GM21717 (cell line): ENCODE measurements around the gene RABEP1.

Experiments
- ATAC-seq: cut with Tn5 transposase; IDR thresholded peaks from one replicate; pipeline ENCODE4 v1.9.1; 2021; ENCODE audit warnings: mild to moderate bottlenecking, moderate library complexity; ENCODE audit not compliant: unreplicated experiment

Gene RABEP1

GRCh38 chr17:5269241-5269960 lies 12.7 kb upstream of the RABEP1 start:
- no peak for ATAC-seq

GRCh38 chr17:5272322-5272721 lies 9.8 kb upstream of the RABEP1 start:
- no peak for ATAC-seq

DNA sequence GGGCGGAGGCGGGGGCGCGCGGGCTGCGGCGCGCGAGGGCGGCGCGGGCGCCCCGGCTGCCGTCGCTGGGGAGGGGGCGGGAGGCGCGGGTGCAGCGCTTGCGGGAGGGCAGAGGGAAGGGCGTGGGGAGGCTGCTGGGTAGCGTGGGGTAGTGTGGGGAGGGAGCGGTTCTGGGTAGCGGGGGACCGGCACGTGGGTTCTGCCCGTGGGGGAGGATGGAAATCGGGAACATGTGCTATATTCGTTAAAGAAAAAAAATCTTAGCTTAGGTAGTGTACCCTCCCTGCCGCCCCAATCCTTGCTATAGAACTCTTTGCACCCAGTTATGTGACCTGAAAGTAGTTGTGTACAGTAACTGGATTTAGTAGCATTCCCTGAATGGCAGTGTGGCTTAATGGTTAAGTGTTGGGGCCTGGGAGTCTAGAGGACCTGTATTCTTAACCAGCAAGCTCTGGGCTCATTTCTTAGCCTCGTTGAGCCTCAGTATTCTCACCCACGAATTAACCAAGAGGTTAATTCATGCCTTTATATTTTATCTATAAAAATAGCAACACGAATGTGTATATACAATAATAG lies 646 bp downstream of the RABEP1 start:
- ATAC-seq = no peak

DNA sequence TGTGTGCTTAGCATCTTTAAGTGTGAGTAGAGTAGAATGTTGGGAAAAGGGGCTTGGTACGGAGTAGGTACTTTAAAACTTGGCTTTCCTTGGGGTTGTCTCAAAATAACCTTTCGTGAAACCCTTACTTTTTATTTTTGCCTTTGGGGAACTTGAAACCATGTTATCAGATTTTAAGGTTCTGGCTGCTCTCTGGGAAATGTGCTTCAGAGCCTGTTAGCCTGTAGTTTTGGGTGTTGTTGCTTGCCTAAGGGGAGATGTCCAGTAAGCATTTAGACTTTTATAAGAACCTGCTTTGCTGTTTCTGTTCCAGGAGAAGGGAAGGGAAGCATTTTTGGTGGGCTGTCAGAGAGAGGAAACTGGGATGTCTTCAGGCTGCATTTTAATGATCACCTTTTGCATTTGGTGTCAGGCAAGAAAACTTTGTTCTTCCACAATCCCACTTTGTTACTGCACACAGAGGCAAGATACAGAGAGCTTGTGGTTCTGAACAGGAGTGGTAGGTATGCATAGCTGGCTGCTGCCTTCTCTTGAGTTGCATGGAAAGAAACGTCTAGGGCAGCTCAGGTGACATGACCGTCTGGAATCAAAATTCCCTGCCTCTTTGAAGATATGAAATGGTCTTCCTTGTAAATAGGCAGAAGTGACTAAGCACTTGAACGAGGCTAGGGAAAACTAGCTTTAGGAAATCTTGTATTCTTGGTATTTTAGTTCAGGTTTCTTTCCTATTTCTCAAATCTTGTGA lies 1.7 kb downstream of the RABEP1 start:
- no peak for ATAC-seq

- no peak for ATAC-seq
These were observed 2.6 kb downstream of the RABEP1 start for GRCh38 chr17:5284681-5285080.

DNA sequence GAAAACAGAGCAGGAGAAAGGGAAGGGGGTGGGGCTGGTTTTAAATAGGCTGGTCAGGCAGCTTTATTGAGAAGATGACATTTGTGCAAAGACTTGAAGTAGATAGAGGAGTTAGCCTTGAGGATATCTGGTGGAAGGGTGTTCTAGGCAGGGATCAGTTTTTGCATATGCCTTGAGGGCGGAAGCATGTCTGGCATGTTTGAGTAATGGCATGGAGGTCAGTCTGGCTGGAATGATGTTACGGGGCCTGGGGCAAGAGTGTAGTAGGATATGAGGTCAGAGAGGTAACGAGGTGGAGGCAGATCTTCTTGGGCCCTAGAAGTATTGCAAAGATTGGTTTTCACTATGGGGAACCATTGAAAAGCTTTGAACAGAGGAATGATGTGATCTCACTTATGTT lies 4.8 kb downstream of the RABEP1 start:
- no peak for ATAC-seq

- no peak for ATAC-seq
These were observed 9.7 kb downstream of the RABEP1 start for GRCh38 chr17:5291683-5292350.

GRCh38 chr17:5297245-5297644 lies 15.2 kb downstream of the RABEP1 start:
- ATAC-seq = no peak

DNA sequence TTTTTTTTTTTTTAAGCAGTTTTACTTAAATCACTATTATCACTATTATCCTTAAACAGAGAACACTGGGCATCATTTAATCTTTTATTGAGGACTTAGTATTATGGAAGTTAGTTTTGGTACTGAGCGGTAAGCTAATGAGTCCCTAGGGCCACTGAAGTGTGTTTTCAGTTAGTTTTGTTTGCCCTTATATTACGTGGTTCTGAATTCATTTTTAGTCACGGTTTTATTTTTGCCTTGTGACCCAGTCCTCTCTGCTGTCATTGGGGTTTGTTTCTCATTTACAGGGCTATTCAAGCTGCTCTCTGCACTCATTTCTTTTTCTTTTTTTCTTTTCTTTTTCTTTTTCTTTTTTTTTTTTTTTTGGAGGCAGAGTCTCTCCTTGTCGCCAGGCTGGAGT lies 17.3 kb downstream of the RABEP1 start:
- no peak for ATAC-seq

DNA sequence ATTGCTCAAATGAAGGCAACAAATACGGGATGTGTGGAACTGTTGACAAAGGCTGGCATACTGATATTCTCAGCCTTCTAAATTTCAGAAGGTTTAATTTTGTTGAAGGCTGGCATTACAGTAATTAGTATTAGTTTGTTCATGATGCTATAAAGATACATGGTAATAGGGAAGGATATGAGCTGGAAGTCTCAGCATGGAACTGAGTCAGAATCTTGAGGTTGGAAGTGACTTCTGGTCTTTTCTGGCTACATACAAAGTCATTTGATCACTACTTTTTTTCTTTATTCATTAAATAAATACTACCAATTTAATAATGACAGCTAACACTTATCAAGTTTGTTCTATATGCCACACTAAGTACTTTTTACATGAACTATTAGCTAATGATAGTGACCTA lies 22.6 kb downstream of the RABEP1 start:
- ATAC-seq = no peak

DNA sequence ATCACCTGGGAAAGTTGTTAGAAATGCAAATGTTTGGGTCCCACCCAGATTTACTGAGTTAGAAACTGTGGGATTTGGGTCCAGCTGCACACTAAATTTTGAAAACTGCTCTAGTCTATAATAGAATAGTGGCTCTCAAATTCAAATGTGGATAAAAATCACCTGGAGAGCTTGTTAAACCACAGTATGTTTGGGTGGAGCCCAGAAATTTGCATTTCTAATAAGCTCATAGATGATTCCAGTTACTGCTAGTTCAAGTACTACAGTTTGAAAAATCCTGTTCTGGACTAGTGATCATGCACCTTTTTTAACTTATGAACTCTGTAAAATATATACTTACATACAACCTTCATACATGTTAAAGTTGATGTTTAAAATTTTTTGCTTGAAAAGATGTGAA lies 27.8 kb downstream of the RABEP1 start:
- no peak for ATAC-seq

GRCh38 chr17:5325851-5326250 lies 43.8 kb downstream of the RABEP1 start:
- no peak for ATAC-seq

DNA sequence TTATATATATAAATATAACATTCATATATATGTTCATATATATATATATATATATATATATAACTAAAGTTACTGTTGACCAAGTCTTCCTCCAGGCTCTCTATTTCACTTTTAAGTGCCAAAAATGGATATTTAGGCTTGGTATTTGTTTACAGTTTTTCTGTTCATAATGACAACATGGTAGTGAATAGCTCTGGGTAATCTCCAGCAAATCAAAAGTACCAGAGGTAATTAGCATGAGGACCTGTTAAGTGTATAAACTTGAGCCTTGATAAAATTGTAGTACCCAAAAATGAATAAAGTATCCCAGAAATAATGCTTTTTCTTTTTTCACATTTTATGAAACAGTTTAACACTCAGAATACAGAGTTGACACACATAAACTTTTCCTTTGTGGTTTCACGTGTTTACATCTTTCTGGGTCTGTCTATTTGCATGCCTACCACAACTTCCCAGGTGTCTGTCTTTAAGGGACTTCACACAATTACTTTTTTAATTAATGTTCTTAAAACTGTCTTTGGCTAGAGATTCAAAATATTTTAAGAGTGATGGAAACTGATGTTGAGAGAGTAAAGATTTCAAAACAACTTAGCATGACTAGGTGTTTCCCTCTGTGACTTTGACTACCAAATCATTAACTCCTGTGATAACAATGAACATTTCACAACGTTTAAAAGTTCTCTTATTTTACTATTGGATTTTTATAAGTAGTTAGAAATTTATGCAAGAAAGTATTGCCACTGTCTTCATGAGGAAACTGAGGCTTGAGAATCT lies 47.9 kb downstream of the RABEP1 start:
- ATAC-seq = no peak

GRCh38 chr17:5330981-5331380 lies 48.9 kb downstream of the RABEP1 start:
- ATAC-seq = no peak

GRCh38 chr17:5331506-5331905 lies 49.4 kb downstream of the RABEP1 start:
- no peak for ATAC-seq

- ATAC-seq = no peak
These were observed 62.8 kb downstream of the RABEP1 start for GRCh38 chr17:5344914-5345313.

- ATAC-seq = no peak
These were observed 70.7 kb downstream of the RABEP1 start for GRCh38 chr17:5352681-5353289.

GRCh38 chr17:5354310-5354709 lies 72.2 kb downstream of the RABEP1 start:
- ATAC-seq = no peak

DNA sequence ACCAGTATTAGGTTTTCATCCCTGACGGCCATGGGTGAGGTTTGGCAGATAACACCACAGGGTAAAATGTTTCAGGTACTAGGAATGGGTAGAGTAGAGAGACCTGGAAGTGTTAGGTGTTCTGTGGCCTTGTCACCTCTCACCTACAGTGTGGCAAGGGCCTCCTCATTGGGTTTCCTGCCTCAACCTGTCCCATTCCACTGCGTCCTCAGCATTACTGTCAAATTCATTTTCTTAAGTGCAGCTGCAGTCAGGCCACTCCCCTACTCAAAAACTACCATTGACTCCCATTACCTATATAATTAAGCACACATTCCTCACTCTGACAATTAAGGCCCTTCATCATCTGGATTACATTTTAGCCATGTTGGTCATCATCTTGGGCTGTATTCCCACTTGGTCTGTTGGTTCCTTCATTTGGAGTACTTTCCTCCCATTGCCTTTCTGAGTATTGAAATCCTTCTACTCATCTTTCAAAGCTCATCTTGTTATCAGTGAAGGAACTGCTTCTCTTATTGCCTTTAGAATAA lies 72.9 kb downstream of the RABEP1 start:
- ATAC-seq = no peak

DNA sequence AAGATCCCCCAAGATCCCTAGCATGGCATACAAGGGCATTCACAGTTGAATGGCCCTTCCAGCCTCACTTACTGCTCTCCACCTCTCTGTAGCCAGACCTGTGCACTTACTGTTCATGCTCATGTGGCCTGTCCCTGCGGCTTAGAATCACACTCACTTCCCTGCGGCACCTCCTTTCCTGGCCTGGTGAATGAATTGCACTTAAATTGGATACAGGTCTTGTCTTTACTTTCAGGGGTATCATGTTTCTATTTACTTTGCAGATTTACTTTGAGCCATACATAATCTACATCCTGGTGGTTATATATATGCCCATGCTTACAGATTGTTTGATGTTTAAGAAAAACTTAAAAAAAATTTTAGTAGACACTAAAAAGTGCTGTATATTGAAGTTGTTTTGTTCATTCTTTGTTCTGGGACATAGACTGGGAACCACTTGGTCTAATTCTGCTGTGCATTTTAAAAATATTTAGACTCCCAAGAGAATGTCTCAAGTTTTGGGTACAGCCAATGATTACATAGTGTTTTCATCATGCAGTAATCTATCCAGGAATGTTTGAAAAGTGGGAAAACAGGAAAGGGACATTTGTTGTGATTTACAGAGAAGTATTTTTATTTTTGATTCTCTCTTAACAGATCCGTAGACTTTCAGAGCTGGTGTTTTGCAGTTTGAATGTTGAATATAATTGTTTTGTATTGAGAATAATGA lies 73.5 kb downstream of the RABEP1 start:
- ATAC-seq = no peak
